ENCODE results near the gene DCUN1D4.

Gene DCUN1D4

GRCh38 chr4:51850294-51850693 lies 7.3 kb downstream of the DCUN1D4 start:
- TF ChIP-seq, protein P1, sequence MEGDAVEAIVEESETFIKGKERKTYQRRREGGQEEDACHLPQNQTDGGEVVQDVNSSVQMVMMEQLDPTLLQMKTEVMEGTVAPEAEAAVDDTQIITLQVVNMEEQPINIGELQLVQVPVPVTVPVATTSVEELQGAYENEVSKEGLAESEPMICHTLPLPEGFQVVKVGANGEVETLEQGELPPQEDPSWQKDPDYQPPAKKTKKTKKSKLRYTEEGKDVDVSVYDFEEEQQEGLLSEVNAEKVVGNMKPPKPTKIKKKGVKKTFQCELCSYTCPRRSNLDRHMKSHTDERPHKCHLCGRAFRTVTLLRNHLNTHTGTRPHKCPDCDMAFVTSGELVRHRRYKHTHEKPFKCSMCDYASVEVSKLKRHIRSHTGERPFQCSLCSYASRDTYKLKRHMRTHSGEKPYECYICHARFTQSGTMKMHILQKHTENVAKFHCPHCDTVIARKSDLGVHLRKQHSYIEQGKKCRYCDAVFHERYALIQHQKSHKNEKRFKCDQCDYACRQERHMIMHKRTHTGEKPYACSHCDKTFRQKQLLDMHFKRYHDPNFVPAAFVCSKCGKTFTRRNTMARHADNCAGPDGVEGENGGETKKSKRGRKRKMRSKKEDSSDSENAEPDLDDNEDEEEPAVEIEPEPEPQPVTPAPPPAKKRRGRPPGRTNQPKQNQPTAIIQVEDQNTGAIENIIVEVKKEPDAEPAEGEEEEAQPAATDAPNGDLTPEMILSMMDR (conservative IDR thresholded peaks at IDR 0.05; ENCODE audit: low read depth, low read length) = no peak
- no peak overlapping the region for H3K4me2 ChIP-seq
- H3K4me3 ChIP-seq (IDR thresholded peaks at IDR 0.05; ENCODE audit: insufficient read depth, low read depth, low read length) = no peak overlapping the region
- no peak overlapping the region for H2AFZ ChIP-seq (ENCODE audit: low read depth)
- H3K27ac ChIP-seq = no peak overlapping the region
- H3K27me3 ChIP-seq (ENCODE audit: insufficient read depth, low read depth) = no peaks in the 10 kb centered on the region
- H3K36me3 ChIP-seq (ENCODE audit: insufficient read depth) = no peaks in the 10 kb centered on the region
- H3K4me1 ChIP-seq (ENCODE audit: low read depth, poor library complexity, severe bottlenecking) = peaks cover 41% of the 10 kb centered on the region
- no peaks in the 10 kb centered on the region; the same call in 1 of the 2 replicates for H4K20me1 ChIP-seq (ENCODE audit: insufficient read depth)
- no peak overlapping the region for H3K9ac ChIP-seq
- H3K79me2 ChIP-seq (ENCODE audit: insufficient read depth, low read depth) = peaks cover 84% of the 10 kb centered on the region

- Histone ChIP-seq H3K9ac (no peak overlapping the region), H3K27ac (no peak overlapping the region), H3K79me2 (ENCODE audit: insufficient read depth, low read depth) (peaks cover 75% of the 10 kb centered on the region), H3K36me3 (ENCODE audit: insufficient read depth) (no peaks in the 10 kb centered on the region), H4K20me1 (ENCODE audit: insufficient read depth) (no peaks in the 10 kb centered on the region; the same call in 1 of the 2 replicates), H3K4me1 (ENCODE audit: low read depth, poor library complexity, severe bottlenecking) (peaks cover 35% of the 10 kb centered on the region), H3K4me2 (no peak overlapping the region), H3K4me3 (IDR thresholded peaks at IDR 0.05; ENCODE audit: insufficient read depth, low read depth, low read length) (no peak overlapping the region), H3K27me3 (ENCODE audit: insufficient read depth, low read depth) (no peaks in the 10 kb centered on the region), H2AFZ (ENCODE audit: low read depth) (no peak overlapping the region)
- TF ChIP-seq, protein P1 (conservative IDR thresholded peaks at IDR 0.05; ENCODE audit: low read depth, low read length) = no peak
Measured at GRCh38 chr4:51851090-51851936, 8.4 kb downstream of the DCUN1D4 start.

GRCh38 chr4:51851937-51852290 lies 9.0 kb downstream of the DCUN1D4 start:
- no peak overlapping the region for H3K4me2 ChIP-seq
- peaks cover 75% of the 10 kb centered on the region; the same call in 1 of the 2 replicates for H3K79me2 ChIP-seq (ENCODE audit: insufficient read depth, low read depth)
- H4K20me1 ChIP-seq (ENCODE audit: insufficient read depth) = no peaks in the 10 kb centered on the region; the same call in 1 of the 2 replicates
- H3K4me3 ChIP-seq (IDR thresholded peaks at IDR 0.05; ENCODE audit: insufficient read depth, low read depth, low read length) = no peak overlapping the region
- no peak overlapping the region for H2AFZ ChIP-seq (ENCODE audit: low read depth)
- H3K9ac ChIP-seq = no peak overlapping the region
- H3K4me1 ChIP-seq (ENCODE audit: low read depth, poor library complexity, severe bottlenecking) = peaks cover 29% of the 10 kb centered on the region
- TF ChIP-seq, protein P1 (conservative IDR thresholded peaks at IDR 0.05; ENCODE audit: low read depth, low read length) = no peak
- H3K27me3 ChIP-seq (ENCODE audit: insufficient read depth, low read depth) = no peaks in the 10 kb centered on the region
- H3K36me3 ChIP-seq (ENCODE audit: insufficient read depth) = no peaks in the 10 kb centered on the region
- no peak overlapping the region for H3K27ac ChIP-seq

- Histone ChIP-seq H3K36me3 (ENCODE audit: insufficient read depth) (no peaks in the 10 kb centered on the region), H3K27ac (peak overlapping the region; percentile 25; the same call in 1 of the 2 replicates), H3K79me2 (ENCODE audit: insufficient read depth, low read depth) (peaks cover 75% of the 10 kb centered on the region; the same call in 1 of the 2 replicates), H3K27me3 (ENCODE audit: insufficient read depth, low read depth) (0 out of 2 replicates have a peak, but pooled peaks cover 3% of the 10 kb centered on the region), H4K20me1 (ENCODE audit: insufficient read depth) (no peaks in the 10 kb centered on the region; the same call in 1 of the 2 replicates), H3K4me1 (ENCODE audit: low read depth, poor library complexity, severe bottlenecking) (peaks cover 27% of the 10 kb centered on the region), H3K9ac (no peak overlapping the region), H3K4me3 (IDR thresholded peaks at IDR 0.05; ENCODE audit: insufficient read depth, low read depth, low read length) (no peak overlapping the region), H3K4me2 (no peak overlapping the region; the same call in 1 of the 2 replicates), H2AFZ (ENCODE audit: low read depth) (no peak overlapping the region)
- TF ChIP-seq, protein P1 (conservative IDR thresholded peaks at IDR 0.05; ENCODE audit: low read depth, low read length) = no peak
Measured at GRCh38 chr4:51853027-51853682, 10.2 kb downstream of the DCUN1D4 start.
